GM23338 (cell line): ENCODE results near the gene ZNF420. TPM values are rescaled to one million over a fixed set of nuclear protein-coding genes. Genes with fewer than 3 reads are reported as not detected.
"Not testable (repeated sequence)": the region's sequence is repeated elsewhere in the genome, so short reads cannot be mapped to it uniquely, and the experiment has no call there.

Experiments used
- ATAC-seq: fragments of 200-7000 bp; cut with Tn5 transposase; 3 replicates; pipeline ENCODE4 v1.9.1; 2020
- DNase-seq: peaks from one replicate; pipeline ENCODE4 v3.0.0-alpha.2; 2015; ENCODE audit warnings: low spot score
- H2AFZ ChIP-seq: fragments of 200-600 bp; sonication (generic); 2 replicates; pipeline ENCODE4 v1.8.0; 2016; ENCODE audit warnings: antibody characterized with exemption, mild to moderate bottlenecking, moderate library complexity
- H3F3A ChIP-seq: fragments of 200-600 bp; sonication (generic); replicated peaks from 2 replicates; pipeline ENCODE4 v1.8.0; 2017; ENCODE audit warnings: antibody characterized with exemption, mixed run types, low read depth
- H3K27ac ChIP-seq: fragments of 200-600 bp; sonication (generic); 2 replicates; pipeline ENCODE4 v1.6.1; 2016; ENCODE audit warnings: low read depth
- H3K27me3 ChIP-seq: fragments of 200-600 bp; sonication (generic); 2 replicates; pipeline ENCODE4 v1.8.0; 2016; ENCODE audit warnings: mild to moderate bottlenecking, mixed run types, moderate library complexity; ENCODE audit not compliant: insufficient read depth
- H3K36me3 ChIP-seq: fragments of 200-600 bp; sonication (generic); 2 replicates; pipeline ENCODE4 v1.8.0; 2016; ENCODE audit warnings: mild to moderate bottlenecking; ENCODE audit not compliant: insufficient read depth
- H3K4me1 ChIP-seq: fragments of 200-600 bp; sonication (generic); 2 replicates; pipeline ENCODE4 v1.8.0; 2016; ENCODE audit warnings: mild to moderate bottlenecking, moderate library complexity; ENCODE audit not compliant: insufficient read depth
- H3K4me2 ChIP-seq: fragments of 200-600 bp; sonication (generic); 2 replicates; pipeline ENCODE4 v1.7.1; 2017; ENCODE audit warnings: mixed run types
- H3K4me3 ChIP-seq: fragments of 200-600 bp; sonication (generic); 2 replicates; pipeline ENCODE4 v1.6.1; 2016; ENCODE audit warnings: mixed run types
- H3K79me2 ChIP-seq: fragments of 200-600 bp; sonication (generic); replicated peaks from 2 replicates; pipeline ENCODE4 v1.8.0; 2017; ENCODE audit warnings: mild to moderate bottlenecking; ENCODE audit not compliant: insufficient read depth
- H3K9me2 ChIP-seq: fragments of 200-600 bp; sonication (generic); 2 replicates; pipeline ENCODE4 v1.8.0; 2017; ENCODE audit not compliant: insufficient read depth
- H4K20me1 ChIP-seq: fragments of 200-600 bp; sonication (generic); replicated peaks from 2 replicates; pipeline ENCODE4 v1.8.0; 2017; ENCODE audit warnings: mild to moderate bottlenecking; ENCODE audit not compliant: insufficient read depth
- H3K27ac Mint-ChIP-seq: 2 replicates; pipeline ENCODE4 v1.8.0; 2020; ENCODE audit warnings: inconsistent platforms, mild to moderate bottlenecking, moderate library complexity, mixed read lengths
- H3K27me3 Mint-ChIP-seq: 3 replicates; pipeline ENCODE4 v1.8.0; 2022; ENCODE audit warnings: low read depth, mild to moderate bottlenecking, moderate library complexity, mixed read lengths, inconsistent platforms; ENCODE audit not compliant: insufficient read depth, poor library complexity
- H3K36me3 Mint-ChIP-seq: 3 replicates; pipeline ENCODE4 v1.8.0; 2021; ENCODE audit warnings: low read depth, mild to moderate bottlenecking, inconsistent platforms, moderate library complexity, mixed read lengths
- H3K4me1 Mint-ChIP-seq: 3 replicates; pipeline ENCODE4 v1.8.0; 2020; ENCODE audit warnings: mild to moderate bottlenecking, inconsistent platforms, mixed read lengths
- H3K4me3 Mint-ChIP-seq: 3 replicates; pipeline ENCODE4 v1.8.0; 2021; ENCODE audit warnings: moderate library complexity, mild to moderate bottlenecking, inconsistent platforms, mixed read lengths
- H3K9me3 Mint-ChIP-seq: 3 replicates; pipeline ENCODE4 v1.8.0; 2020; ENCODE audit warnings: moderate library complexity, mild to moderate bottlenecking, inconsistent platforms, mixed read lengths
- CTCF ChIP-seq, 2 experiments: fragments of 200-600 bp in 1 of 2; sonication (generic) in 1 of 2; conservative IDR thresholded peaks; 2 replicates each; pipeline versions ENCODE4 v1.5.1 to v1.6.1; 2016 to 2017; ENCODE audit warnings: antibody characterized with exemption in 2 of 2, low read depth in 2 of 2, mild to moderate bottlenecking in 2 of 2, moderate library complexity in 1 of 2
- ETS1 ChIP-seq: IDR thresholded peaks from 2 replicates; pipeline ENCODE4 v1.6.1; 2016; ENCODE audit warnings: antibody characterized with exemption
- EZH2 ChIP-seq: fragments of 200-600 bp; sonication (generic); IDR thresholded peaks from one replicate; pipeline ENCODE4 v1.8.0; 2017; ENCODE audit warnings: antibody characterized with exemption, mild to moderate bottlenecking, low read depth; ENCODE audit not compliant: unreplicated experiment
- EZH2phosphoT487 ChIP-seq: fragments of 200-600 bp; sonication (generic); IDR thresholded peaks from one replicate; pipeline ENCODE4 v1.8.1; 2018; ENCODE audit warnings: antibody characterized with exemption; ENCODE audit not compliant: unreplicated experiment
- JUNB ChIP-seq: IDR thresholded peaks from one replicate; pipeline ENCODE4 v1.6.1; 2016; ENCODE audit warnings: antibody characterized with exemption; ENCODE audit not compliant: unreplicated experiment
- NANOG ChIP-seq: IDR thresholded peaks from 2 replicates; pipeline ENCODE4 v1.6.1; 2016; ENCODE audit warnings: antibody characterized with exemption, borderline replicate concordance
- POLR2AphosphoS5 ChIP-seq: IDR thresholded peaks from 2 replicates; pipeline ENCODE4 v1.6.1; 2016; ENCODE audit warnings: antibody characterized with exemption, low read depth
- ZNF331 ChIP-seq: fragments of 250-450 bp; sonication (Bioruptor Pico); IDR thresholded peaks from 2 replicates; pipeline ENCODE4 v1.5.0; 2020; ENCODE audit warnings: low read depth, mild to moderate bottlenecking, moderate library complexity
- ZNF462 ChIP-seq: fragments of 250-450 bp; sonication (Bioruptor Pico); IDR thresholded peaks from 2 replicates; pipeline ENCODE4 v1.5.0; 2020; ENCODE audit warnings: mild to moderate bottlenecking, moderate library complexity
- polyA plus RNA-seq: library from polyadenylated mRNA; unstranded; fragments of >200 nt; fragmentation: Nextera tagmentation; extraction: Ambion mirVana; gene quantifications from 2 replicates; pipeline ENCODE4 v1.2.1, GENCODE V29; 2016
- total RNA-seq: library from RNA; depleted of rRNA; stranded (reverse); fragments of >200 nt; shearing (Covaris generic); gene quantifications from 2 replicates; pipeline ENCODE4 v1.2.3, GENCODE V29; 2014

The ZNF420 gene
- total and polyA plus RNA-seq, 2 experiments from 2014 or later, result 8.4 to 10.0 TPM

- no peak overlapping the region for H3K4me3 ChIP-seq
- peaks cover 27% of the 10 kb centered on the region for H3K36me3 ChIP-seq
- H2AFZ ChIP-seq, result no peak overlapping the region
- no peak for DNase-seq
- no peaks in the 10 kb centered on the region for H3K79me2 ChIP-seq
- Mint-ChIP-seq H3K4me1 (no peaks in the 10 kb centered on the region), H3K36me3 (peaks cover 96% of the 10 kb centered on the region), H3K27me3 (no peaks in the 10 kb centered on the region), H3K9me3 (peaks cover 81% of the 10 kb centered on the region), H3K4me3 (no peak overlapping the region), H3K27ac (no peak overlapping the region)
- no peak overlapping the region for H3K27ac ChIP-seq
- no peaks in the 10 kb centered on the region for H3K27me3 ChIP-seq
- no peaks in the 10 kb centered on the region for H3F3A ChIP-seq
- H3K4me2 ChIP-seq, result no peak overlapping the region
- ATAC-seq, result no peak
- no peaks in the 10 kb centered on the region for H4K20me1 ChIP-seq
- H3K4me1 ChIP-seq, result no peaks in the 10 kb centered on the region
- no peaks in the 10 kb centered on the region for H3K9me2 ChIP-seq
- no peak for TF ChIP-seq POLR2AphosphoS5
- no peak for TF ChIP-seq JUNB
- no peak for TF ChIP-seq CTCF (conservative IDR thresholded peaks at IDR 0.05; ENCODE audit: low read depth in 2 of 2)
- no peak for TF ChIP-seq ZNF331
- no peak for TF ChIP-seq ZNF462 (CRISPR knock-in tag)
- TF ChIP-seq EZH2, result no peak
- TF ChIP-seq NANOG, result no peak
- TF ChIP-seq EZH2phosphoT487, result no peak
- TF ChIP-seq ETS1, result no peak
Observed at GRCh38 chr19:37098570-37098969, 20.3 kb downstream of the ZNF420 start.

GRCh38 chr19:37104135-37104534, 25.9 kb downstream of the ZNF420 start:
- peaks cover 14% of the 10 kb centered on the region; the same call in 1 of the 2 replicates for H3K36me3 ChIP-seq
- not testable (repeated sequence) for H3F3A ChIP-seq, H4K20me1 ChIP-seq, H3K9me2 ChIP-seq, H3K79me2 ChIP-seq, H2AFZ ChIP-seq, H3K4me3 Mint-ChIP-seq, H3K27ac Mint-ChIP-seq, DNase-seq, H3K27me3 Mint-ChIP-seq, ATAC-seq, H3K4me1 ChIP-seq, H3K4me1 Mint-ChIP-seq, H3K4me3 ChIP-seq, H3K27me3 ChIP-seq, H3K4me2 ChIP-seq, H3K27ac ChIP-seq
- Mint-ChIP-seq H3K9me3 (peaks cover 92% of the 10 kb centered on the region), H3K36me3 (peaks cover 94% of the 10 kb centered on the region)
